ENCODE measurements around the gene SLC8A1. TPM values are rescaled to one million over a fixed set of nuclear protein-coding genes. Genes with fewer than 3 reads are reported as not detected.

The SLC8A1 gene
- total RNA-seq, 2 experiments from 2014 or later = 0.22 to 0.31 TPM

DNA sequence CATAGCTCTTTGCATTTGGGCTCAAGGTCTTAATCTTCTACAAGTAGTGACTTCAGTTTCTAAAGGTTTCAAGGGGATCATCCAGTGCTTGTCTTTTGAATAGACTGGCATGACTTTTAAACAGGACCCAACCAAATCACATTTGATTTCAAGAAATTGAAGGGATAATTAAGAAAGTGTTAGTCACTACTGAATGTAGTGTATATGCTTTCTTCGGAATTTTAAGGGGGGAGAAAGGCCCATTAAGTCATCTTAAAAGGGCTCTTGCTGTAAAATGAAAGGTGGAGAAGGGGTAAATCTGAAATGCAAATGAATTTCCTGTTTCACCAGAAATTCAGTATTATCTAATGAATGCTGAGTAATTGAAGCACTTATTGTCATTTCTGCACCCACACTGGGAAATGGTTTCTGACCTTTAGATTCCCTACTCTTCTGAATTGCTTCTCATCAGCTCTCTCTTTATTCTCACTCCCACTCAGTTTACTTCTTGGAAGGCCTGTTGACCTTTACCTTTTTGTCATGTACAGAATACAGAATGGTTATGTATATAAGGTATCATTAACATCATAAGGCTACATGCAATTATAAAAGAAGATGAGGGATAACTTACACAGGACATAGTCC, 241.4 kb downstream of the SLC8A1 start:
- DNase-seq = no peak
- Mint-ChIP-seq H3K27ac (peak overlapping the region; percentile 32), H3K36me3 (no peaks in the 10 kb centered on the region), H3K9me3 (no peaks in the 10 kb centered on the region), H3K27me3 (no peaks in the 10 kb centered on the region), H3K4me3 (no peak overlapping the region), H3K4me1 (peaks cover 18% of the 10 kb centered on the region)

- DNase-seq = no peak
- Mint-ChIP-seq H3K27ac (no peak overlapping the region), H3K9me3 (no peaks in the 10 kb centered on the region), H3K4me3 (no peak overlapping the region), H3K4me1 (peaks cover 18% of the 10 kb centered on the region), H3K27me3 (no peaks in the 10 kb centered on the region), H3K36me3 (peaks cover 2% of the 10 kb centered on the region)
These were observed 242.1 kb downstream of the SLC8A1 start for GRCh38 chr2:40209761-40210160.

GRCh38 chr2:40208463-40208862, 243.4 kb downstream of the SLC8A1 start:
- Mint-ChIP-seq H3K36me3 (peaks cover 2% of the 10 kb centered on the region), H3K27me3 (no peaks in the 10 kb centered on the region), H3K9me3 (no peaks in the 10 kb centered on the region), H3K4me1 (peaks cover 18% of the 10 kb centered on the region), H3K4me3 (no peak overlapping the region), H3K27ac (no peak overlapping the region)
- no peak for DNase-seq

DNA sequence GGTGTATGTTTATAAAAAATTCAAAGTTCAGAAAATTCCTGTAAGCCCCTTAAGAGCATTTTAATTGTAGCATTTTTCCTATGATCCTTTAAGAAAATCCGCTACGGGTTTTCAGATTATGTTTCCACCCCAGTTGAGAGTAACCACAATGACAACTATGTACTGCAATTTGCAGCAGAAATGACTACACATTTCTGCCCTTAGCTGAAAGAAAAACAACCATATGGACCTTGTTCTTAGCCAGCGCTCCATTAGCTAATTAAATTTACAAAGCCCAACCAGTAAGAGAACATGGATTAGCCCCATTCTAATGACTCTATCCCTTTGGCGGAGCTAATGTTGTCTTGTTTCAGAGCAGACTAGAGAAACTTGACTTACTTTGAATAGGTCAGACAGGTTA, 247.6 kb downstream of the SLC8A1 start:
- no peak for DNase-seq
- peaks cover 2% of the 10 kb centered on the region for H3K36me3 Mint-ChIP-seq
- H3K4me1 Mint-ChIP-seq = peaks cover 2% of the 10 kb centered on the region
- no peak overlapping the region for H3K4me3 Mint-ChIP-seq
- H3K27me3 Mint-ChIP-seq = no peaks in the 10 kb centered on the region
- peaks cover 1% of the 10 kb centered on the region for H3K9me3 Mint-ChIP-seq
- H3K27ac Mint-ChIP-seq = no peak overlapping the region

DNA sequence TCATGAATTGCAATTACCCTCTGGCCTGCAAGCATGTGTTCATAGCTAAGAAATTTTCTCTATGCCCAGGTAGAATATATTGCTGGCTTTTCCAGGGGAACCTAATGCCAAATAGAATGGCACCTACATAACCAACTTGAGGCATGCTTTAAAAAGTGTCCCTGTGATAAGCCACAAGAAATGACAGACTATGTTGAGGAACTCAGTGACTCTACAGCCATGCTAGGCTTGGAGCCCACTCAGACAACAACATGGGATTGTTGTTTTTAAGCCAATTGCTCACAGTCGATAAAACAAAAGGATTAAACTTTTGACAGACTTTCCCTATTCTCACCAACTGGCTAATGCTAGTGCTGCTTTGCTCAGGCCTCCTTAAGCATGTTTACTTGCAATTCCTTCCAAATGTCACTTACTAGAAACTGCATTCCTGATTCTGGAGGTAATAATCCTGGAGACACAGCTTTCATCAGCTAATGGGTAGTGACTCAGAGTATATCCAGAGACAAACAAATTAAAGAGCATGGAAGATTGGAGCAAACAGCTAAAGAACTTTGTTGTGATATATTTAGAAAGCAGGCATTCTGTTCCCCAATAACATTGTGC, 249.0 kb downstream of the SLC8A1 start:
- H3K27ac Mint-ChIP-seq = no peak overlapping the region
- H3K4me1 Mint-ChIP-seq = no peaks in the 10 kb centered on the region
- no peak overlapping the region for H3K4me3 Mint-ChIP-seq
- H3K27me3 Mint-ChIP-seq = no peaks in the 10 kb centered on the region
- H3K36me3 Mint-ChIP-seq = peaks cover 2% of the 10 kb centered on the region
- H3K9me3 Mint-ChIP-seq = peaks cover 1% of the 10 kb centered on the region
- no peak for DNase-seq

GRCh38 chr2:40201425-40201824, 250.5 kb downstream of the SLC8A1 start:
- DNase-seq = no peak
- H3K4me3 Mint-ChIP-seq = no peak overlapping the region
- H3K27ac Mint-ChIP-seq = no peak overlapping the region
- H3K27me3 Mint-ChIP-seq = no peaks in the 10 kb centered on the region
- H3K9me3 Mint-ChIP-seq = peaks cover 1% of the 10 kb centered on the region
- no peaks in the 10 kb centered on the region for H3K4me1 Mint-ChIP-seq
- peaks cover 2% of the 10 kb centered on the region for H3K36me3 Mint-ChIP-seq

GRCh38 chr2:40200366-40200915, 251.4 kb downstream of the SLC8A1 start:
- peaks cover 2% of the 10 kb centered on the region for H3K36me3 Mint-ChIP-seq
- peaks cover 1% of the 10 kb centered on the region for H3K9me3 Mint-ChIP-seq
- no peaks in the 10 kb centered on the region for H3K27me3 Mint-ChIP-seq
- DNase-seq = no peak
- H3K4me1 Mint-ChIP-seq = no peaks in the 10 kb centered on the region
- H3K27ac Mint-ChIP-seq = no peak overlapping the region
- H3K4me3 Mint-ChIP-seq = no peak overlapping the region

GRCh38 chr2:40199771-40200170, 252.1 kb downstream of the SLC8A1 start:
- no peak for DNase-seq
- H3K4me3 Mint-ChIP-seq = no peak overlapping the region
- H3K4me1 Mint-ChIP-seq = no peaks in the 10 kb centered on the region
- no peaks in the 10 kb centered on the region for H3K27me3 Mint-ChIP-seq
- H3K36me3 Mint-ChIP-seq = no peaks in the 10 kb centered on the region
- H3K9me3 Mint-ChIP-seq = peaks cover 1% of the 10 kb centered on the region
- H3K27ac Mint-ChIP-seq = no peak overlapping the region

GRCh38 chr2:40197121-40197520, 254.8 kb downstream of the SLC8A1 start:
- no peak for DNase-seq
- H3K27ac Mint-ChIP-seq = no peak overlapping the region
- no peaks in the 10 kb centered on the region for H3K27me3 Mint-ChIP-seq
- no peaks in the 10 kb centered on the region for H3K4me1 Mint-ChIP-seq
- H3K9me3 Mint-ChIP-seq = peaks cover 1% of the 10 kb centered on the region
- no peak overlapping the region for H3K4me3 Mint-ChIP-seq
- H3K36me3 Mint-ChIP-seq = no peaks in the 10 kb centered on the region

- Mint-ChIP-seq H3K27ac (no peak overlapping the region), H3K36me3 (no peaks in the 10 kb centered on the region)
These were observed 258.2 kb downstream of the SLC8A1 start for GRCh38 chr2:40193670-40194026.

DNA sequence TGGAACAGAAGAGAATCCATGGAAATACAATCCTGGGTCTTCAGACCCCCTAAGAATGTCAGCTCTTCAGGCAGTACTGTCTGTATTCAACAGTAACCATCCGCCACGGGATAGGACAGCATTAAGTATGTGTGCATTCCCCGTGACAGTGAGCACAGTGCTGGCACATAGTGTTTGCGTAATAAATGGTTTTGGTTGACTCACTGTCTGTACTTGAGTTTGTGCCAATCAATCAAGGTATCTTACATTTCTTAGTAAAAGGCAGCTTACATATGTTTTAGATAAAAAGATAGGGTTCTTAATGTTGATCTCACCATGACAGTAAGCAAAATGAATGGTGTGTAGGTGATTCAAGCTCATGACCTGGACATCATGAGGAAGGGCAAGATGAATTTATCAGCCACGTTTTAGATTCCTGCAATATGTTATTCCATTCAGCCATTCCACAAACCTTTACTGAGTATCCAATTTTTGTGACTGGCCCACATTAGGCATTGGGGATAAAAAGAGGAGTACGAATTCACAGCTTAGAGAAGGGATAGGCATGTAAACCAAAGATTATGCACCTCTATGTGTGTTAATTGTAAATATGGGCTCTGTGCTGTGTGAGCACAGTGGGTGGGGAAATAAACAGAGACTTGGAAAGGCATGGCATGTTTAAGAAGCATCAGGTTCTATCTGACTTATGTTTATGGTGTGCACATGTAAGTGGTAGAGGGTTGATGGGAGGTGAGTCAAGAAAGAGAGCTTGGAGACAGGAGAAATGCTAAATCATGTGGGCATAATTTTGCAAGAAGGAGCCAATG, 258.8 kb downstream of the SLC8A1 start:
- Mint-ChIP-seq H3K27me3 (peaks cover 6% of the 10 kb centered on the region), H3K36me3 (no peaks in the 10 kb centered on the region), H3K4me1 (no peaks in the 10 kb centered on the region), H3K27ac (no peak overlapping the region), H3K9me3 (no peaks in the 10 kb centered on the region), H3K4me3 (no peak overlapping the region)
- DNase-seq = no peak

More at GRCh38 chr2:40193670-40194026, 258.2 kb downstream of the SLC8A1 start:
- H3K4me1 Mint-ChIP-seq = no peaks in the 10 kb centered on the region
- no peaks in the 10 kb centered on the region for H3K9me3 Mint-ChIP-seq
- H3K27me3 Mint-ChIP-seq = peaks cover 6% of the 10 kb centered on the region
- no peak overlapping the region for H3K4me3 Mint-ChIP-seq
- no peak for DNase-seq

GRCh38 chr2:40190457-40190856, 261.4 kb downstream of the SLC8A1 start:
- no peaks in the 10 kb centered on the region for H3K36me3 Mint-ChIP-seq

DNA sequence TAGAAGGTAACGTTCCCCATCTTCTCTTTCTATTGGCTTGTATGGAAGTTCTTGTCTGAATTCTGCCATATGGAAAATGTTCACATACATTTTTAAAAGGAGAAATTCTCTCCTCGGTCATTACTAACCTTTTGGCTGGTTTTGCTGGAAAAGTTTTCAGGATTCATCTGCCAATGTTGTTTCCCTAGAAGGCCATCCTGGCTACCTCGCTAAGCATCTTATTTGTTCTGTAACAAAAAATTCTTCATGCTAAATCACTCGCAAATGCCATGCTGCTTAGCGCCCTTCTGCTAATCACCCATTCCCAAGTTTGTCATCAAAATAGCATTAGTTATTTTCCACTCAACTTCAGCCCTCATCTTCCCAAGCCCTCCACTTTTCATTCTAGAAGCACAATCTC, 262.0 kb downstream of the SLC8A1 start:
- Mint-ChIP-seq H3K4me1 (no peaks in the 10 kb centered on the region), H3K36me3 (no peaks in the 10 kb centered on the region), H3K9me3 (no peaks in the 10 kb centered on the region), H3K4me3 (no peak overlapping the region), H3K27me3 (peaks cover 6% of the 10 kb centered on the region), H3K27ac (no peak overlapping the region)
- no peak for DNase-seq

More at GRCh38 chr2:40190457-40190856, 261.4 kb downstream of the SLC8A1 start:
- no peak overlapping the region for H3K4me3 Mint-ChIP-seq
- H3K9me3 Mint-ChIP-seq = no peaks in the 10 kb centered on the region
- no peak for DNase-seq
- no peak overlapping the region for H3K27ac Mint-ChIP-seq
- no peaks in the 10 kb centered on the region for H3K4me1 Mint-ChIP-seq
- peaks cover 6% of the 10 kb centered on the region for H3K27me3 Mint-ChIP-seq

DNA sequence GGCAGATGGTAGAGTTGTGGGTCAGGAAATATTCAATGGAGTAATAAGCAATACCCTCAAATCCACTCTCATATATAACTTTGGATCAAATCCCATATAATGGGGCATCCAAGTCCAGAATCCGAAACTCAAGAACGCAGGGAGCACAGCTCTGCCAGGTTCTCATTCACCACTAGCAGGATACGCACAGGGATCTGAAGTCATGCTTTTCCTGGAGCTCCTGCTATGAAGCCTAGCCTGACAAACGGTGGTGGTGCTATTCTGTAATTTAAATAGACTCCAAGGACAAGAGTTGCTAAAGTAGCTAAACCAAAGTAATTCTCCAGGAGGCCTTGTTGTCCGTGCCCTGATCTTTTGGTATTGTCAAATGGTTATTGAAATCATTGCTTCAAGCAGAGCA, 264.8 kb downstream of the SLC8A1 start:
- Mint-ChIP-seq H3K36me3 (no peaks in the 10 kb centered on the region), H3K27ac (no peak overlapping the region), H3K27me3 (peaks cover 6% of the 10 kb centered on the region), H3K4me3 (no peak overlapping the region), H3K4me1 (no peaks in the 10 kb centered on the region), H3K9me3 (no peaks in the 10 kb centered on the region)
- DNase-seq = no peak

GRCh38 chr2:40184551-40184950, 267.3 kb downstream of the SLC8A1 start:
- H3K4me3 Mint-ChIP-seq = no peak overlapping the region
- no peak overlapping the region for H3K27ac Mint-ChIP-seq
- H3K9me3 Mint-ChIP-seq = no peaks in the 10 kb centered on the region
- H3K27me3 Mint-ChIP-seq = no peaks in the 10 kb centered on the region
- no peak for DNase-seq
- no peaks in the 10 kb centered on the region for H3K4me1 Mint-ChIP-seq
- no peaks in the 10 kb centered on the region for H3K36me3 Mint-ChIP-seq

Data from activated naive CD8-positive, alpha-beta T cell treated with anti-CD3 and anti-CD28 coated beads for 36 hours (primary cell).